PFSK-1 (cell line): ENCODE data around the gene CARTPT.

ENCODE experiments used
- FOXP2 ChIP-seq: optimal IDR thresholded peaks from 2 replicates; pipeline ENCODE3; 2011; ENCODE audit warnings: borderline replicate concordance, control low read depth, inconsistent platforms; ENCODE audit not compliant: insufficient read depth; ENCODE audit errors: extremely low read length, extremely low read depth
- POLR2AphosphoS5 ChIP-seq: IDR thresholded peaks from 2 replicates; pipeline ENCODE4 v1.6.1; 2012; ENCODE audit warnings: low read depth, mild to moderate bottlenecking, control low read depth, low read length, moderate library complexity
- SIN3A ChIP-seq: IDR thresholded peaks from 2 replicates; pipeline ENCODE4 v1.6.1; 2012; ENCODE audit warnings: mild to moderate bottlenecking, low read length, moderate library complexity, borderline replicate concordance; ENCODE audit not compliant: insufficient read depth
- TAF1 ChIP-seq: IDR thresholded peaks from 2 replicates; pipeline ENCODE4 v1.6.1; 2012; ENCODE audit warnings: low read length, control low read depth, borderline replicate concordance; ENCODE audit not compliant: insufficient read depth
- TF ChIP-seq, protein P1 (sequence below), 2 experiments: IDR thresholded peaks; 2 replicates each; pipeline versions ENCODE4 v1.6.1 to v1.8.0; 2011 to 2012; ENCODE audit warnings: low read depth in 2 of 2, low read length in 2 of 2, control low read depth in 1 of 2, inconsistent platforms in 1 of 2, mild to moderate bottlenecking in 1 of 2, moderate library complexity in 1 of 2; ENCODE audit not compliant: insufficient read depth in 1 of 2

Gene CARTPT

DNA sequence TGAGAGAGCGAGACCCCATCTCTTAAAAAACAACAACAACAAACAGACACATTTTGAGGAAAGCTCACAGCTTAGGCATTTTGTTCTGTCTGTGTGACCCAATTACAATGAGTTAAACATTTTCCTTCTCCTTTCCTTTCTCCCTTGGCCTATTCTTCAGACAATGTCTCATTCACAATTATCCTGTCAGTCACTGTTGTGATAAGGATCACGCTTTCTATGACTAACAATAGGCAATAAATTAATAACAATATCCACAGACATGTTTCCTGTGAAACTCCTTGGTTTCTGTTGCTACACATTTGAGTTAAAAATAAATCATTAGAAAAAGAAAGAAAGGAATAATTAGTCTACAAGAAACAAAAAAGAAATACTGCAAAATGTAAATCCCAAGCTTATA, 19.8 kb upstream of the CARTPT start:
- no peak for TF ChIP-seq TAF1
- no peak for TF ChIP-seq FOXP2
- TF ChIP-seq POLR2AphosphoS5: no peak
- TF ChIP-seq SIN3A: no peak
- TF ChIP-seq, protein P1, sequence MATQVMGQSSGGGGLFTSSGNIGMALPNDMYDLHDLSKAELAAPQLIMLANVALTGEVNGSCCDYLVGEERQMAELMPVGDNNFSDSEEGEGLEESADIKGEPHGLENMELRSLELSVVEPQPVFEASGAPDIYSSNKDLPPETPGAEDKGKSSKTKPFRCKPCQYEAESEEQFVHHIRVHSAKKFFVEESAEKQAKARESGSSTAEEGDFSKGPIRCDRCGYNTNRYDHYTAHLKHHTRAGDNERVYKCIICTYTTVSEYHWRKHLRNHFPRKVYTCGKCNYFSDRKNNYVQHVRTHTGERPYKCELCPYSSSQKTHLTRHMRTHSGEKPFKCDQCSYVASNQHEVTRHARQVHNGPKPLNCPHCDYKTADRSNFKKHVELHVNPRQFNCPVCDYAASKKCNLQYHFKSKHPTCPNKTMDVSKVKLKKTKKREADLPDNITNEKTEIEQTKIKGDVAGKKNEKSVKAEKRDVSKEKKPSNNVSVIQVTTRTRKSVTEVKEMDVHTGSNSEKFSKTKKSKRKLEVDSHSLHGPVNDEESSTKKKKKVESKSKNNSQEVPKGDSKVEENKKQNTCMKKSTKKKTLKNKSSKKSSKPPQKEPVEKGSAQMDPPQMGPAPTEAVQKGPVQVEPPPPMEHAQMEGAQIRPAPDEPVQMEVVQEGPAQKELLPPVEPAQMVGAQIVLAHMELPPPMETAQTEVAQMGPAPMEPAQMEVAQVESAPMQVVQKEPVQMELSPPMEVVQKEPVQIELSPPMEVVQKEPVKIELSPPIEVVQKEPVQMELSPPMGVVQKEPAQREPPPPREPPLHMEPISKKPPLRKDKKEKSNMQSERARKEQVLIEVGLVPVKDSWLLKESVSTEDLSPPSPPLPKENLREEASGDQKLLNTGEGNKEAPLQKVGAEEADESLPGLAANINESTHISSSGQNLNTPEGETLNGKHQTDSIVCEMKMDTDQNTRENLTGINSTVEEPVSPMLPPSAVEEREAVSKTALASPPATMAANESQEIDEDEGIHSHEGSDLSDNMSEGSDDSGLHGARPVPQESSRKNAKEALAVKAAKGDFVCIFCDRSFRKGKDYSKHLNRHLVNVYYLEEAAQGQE (IDR thresholded peaks at IDR 0.05; ENCODE audit: insufficient read depth in 1 of 2, low read depth in 2 of 2, low read length in 2 of 2): no peak

DNA sequence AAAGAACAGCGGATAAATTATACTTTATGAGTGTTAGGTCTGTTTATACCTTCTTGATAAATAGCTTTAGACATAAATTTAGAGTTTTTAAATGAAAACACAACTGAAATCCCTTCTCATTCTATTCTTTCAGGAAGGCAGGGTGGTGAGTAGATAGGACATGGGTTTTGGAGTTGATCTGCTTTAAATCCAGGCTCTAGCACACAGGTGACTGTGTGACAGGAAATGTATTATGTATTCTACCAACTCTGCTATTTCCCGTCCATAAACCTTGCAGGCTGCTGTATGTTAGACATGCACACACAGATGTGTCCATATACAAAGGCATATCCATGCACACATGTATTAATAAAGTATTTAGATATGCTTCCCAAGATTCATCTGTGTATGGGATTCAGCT, 19.3 kb upstream of the CARTPT start:
- TF ChIP-seq, protein P1 (IDR thresholded peaks at IDR 0.05; ENCODE audit: insufficient read depth in 1 of 2, low read depth in 2 of 2, low read length in 2 of 2): no peak
- TF ChIP-seq TAF1 (no peak), POLR2AphosphoS5 (no peak), FOXP2 (no peak), SIN3A (no peak)

DNA sequence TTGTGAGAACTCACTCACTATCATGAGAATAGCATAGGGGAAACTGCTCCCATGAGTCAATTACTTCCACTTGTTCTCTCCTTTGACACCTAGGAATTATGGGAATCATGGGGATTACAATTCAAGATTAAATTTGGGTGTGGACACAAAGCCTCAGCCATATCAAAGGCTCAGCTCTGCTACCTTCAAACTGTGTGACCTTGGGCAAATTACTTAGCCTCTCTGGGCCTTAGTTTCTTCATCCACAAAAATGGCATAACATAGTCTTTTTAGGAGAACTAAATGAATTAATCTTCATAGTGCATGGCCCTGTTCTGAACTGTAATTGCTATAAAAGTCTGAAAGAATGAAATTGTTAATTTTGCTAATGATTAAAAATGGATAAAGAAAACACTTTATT, 18.3 kb upstream of the CARTPT start:
- TF ChIP-seq SIN3A (no peak), TAF1 (no peak), POLR2AphosphoS5 (no peak), FOXP2 (no peak)
- TF ChIP-seq, protein P1 (IDR thresholded peaks at IDR 0.05; ENCODE audit: insufficient read depth in 1 of 2, low read depth in 2 of 2, low read length in 2 of 2): no peak

DNA sequence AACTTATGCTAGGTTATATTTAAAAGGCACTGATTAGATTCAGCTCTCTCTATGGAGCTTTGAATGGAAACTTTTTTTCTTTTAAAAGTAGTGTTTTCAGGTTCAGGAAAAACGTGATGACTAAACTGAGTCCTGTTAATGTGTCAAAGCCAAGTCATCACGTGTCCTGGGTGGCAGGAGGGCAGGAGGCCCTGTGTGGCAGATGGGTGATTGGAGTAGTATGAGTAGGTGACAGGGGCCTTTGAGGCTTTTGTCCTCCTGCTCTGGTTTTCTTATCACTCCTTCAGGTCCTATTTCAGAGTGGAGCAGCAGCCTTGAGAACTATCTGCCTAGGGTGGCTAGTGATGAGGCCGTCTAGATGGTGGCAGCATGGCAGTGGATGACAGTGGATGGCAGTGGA, 17.7 kb upstream of the CARTPT start:
- TF ChIP-seq FOXP2 (no peak), TAF1 (no peak), SIN3A (no peak), POLR2AphosphoS5 (no peak)
- TF ChIP-seq, protein P1 (IDR thresholded peaks at IDR 0.05; ENCODE audit: insufficient read depth in 1 of 2, low read depth in 2 of 2, low read length in 2 of 2): no peak

DNA sequence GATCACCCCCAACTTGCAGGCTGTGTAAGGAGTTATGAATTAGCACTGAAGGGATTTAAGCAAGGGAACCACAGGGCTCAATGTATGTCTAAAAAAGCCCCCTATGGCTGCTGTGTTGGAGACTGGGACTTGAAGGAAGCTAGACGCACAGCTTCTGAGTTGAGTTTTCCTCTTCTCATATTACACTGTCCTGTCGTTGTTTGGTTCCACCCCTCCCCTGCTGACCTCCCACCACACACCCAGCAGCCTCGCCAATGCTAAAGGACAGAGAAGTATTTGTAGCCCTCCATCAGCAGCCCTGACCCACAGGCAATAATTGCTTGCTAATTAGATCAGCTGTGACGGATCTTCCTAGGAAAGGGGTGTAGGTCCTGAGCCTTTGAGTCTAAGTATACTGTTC, 15.1 kb upstream of the CARTPT start:
- TF ChIP-seq, protein P1 (IDR thresholded peaks at IDR 0.05; ENCODE audit: insufficient read depth in 1 of 2, low read depth in 2 of 2, low read length in 2 of 2): no peak
- TF ChIP-seq TAF1: no peak
- no peak for TF ChIP-seq SIN3A
- no peak for TF ChIP-seq FOXP2
- no peak for TF ChIP-seq POLR2AphosphoS5
